HFFc6 (cell line): ENCODE results near the gene SIDT1. TPM values are rescaled to one million over a fixed set of nuclear protein-coding genes. Genes with fewer than 3 reads are reported as not detected.
A peak's percentile ranks its signal among the peaks of the same experiment; 100 is the strongest.

Experiments used
- DNase-seq: peaks from one replicate; pipeline ENCODE4 v3.0.0-alpha.2; 2018
- H3K27ac Mint-ChIP-seq: 2 replicates; pipeline ENCODE4 v1.8.0; 2020; ENCODE audit warnings: mild to moderate bottlenecking, mixed read lengths
- H3K27me3 Mint-ChIP-seq: 2 replicates; pipeline ENCODE4 v1.8.0; 2021; ENCODE audit warnings: mild to moderate bottlenecking, moderate library complexity, mixed read lengths; ENCODE audit not compliant: insufficient read depth
- H3K36me3 Mint-ChIP-seq: 2 replicates; pipeline ENCODE4 v1.8.0; 2021; ENCODE audit warnings: low read depth, mixed read lengths
- H3K4me1 Mint-ChIP-seq: 2 replicates; pipeline ENCODE4 v1.8.0; 2020; ENCODE audit warnings: low read depth, mixed read lengths
- H3K4me3 Mint-ChIP-seq: 2 replicates; pipeline ENCODE4 v1.8.0; 2020; ENCODE audit warnings: mild to moderate bottlenecking, moderate library complexity, mixed read lengths
- H3K9me3 Mint-ChIP-seq: 2 replicates; pipeline ENCODE4 v1.8.0; 2020; ENCODE audit warnings: mild to moderate bottlenecking, mixed read lengths
- total RNA-seq, 6 experiments: library from RNA; stranded (reverse); fragmentation: NEBNext Ultra II Directional; extraction: Animal tissue kit (Norgen Biotek cat#: 25700); gene quantifications; 2 replicates in 1 of 6; 3 replicates in 5 of 6; pipeline ENCODE4 v1.2.3, GENCODE V29; 2021
- TF ChIP-seq, protein P1 (sequence below): fragments of 200-600 bp; sonication (generic); IDR thresholded peaks from 2 replicates; pipeline ENCODE4 v1.5.0; 2021; ENCODE audit warnings: antibody characterized with exemption, mild to moderate bottlenecking

Gene SIDT1
- total RNA-seq, 6 experiments from 2014 or later, result not detected

DNA sequence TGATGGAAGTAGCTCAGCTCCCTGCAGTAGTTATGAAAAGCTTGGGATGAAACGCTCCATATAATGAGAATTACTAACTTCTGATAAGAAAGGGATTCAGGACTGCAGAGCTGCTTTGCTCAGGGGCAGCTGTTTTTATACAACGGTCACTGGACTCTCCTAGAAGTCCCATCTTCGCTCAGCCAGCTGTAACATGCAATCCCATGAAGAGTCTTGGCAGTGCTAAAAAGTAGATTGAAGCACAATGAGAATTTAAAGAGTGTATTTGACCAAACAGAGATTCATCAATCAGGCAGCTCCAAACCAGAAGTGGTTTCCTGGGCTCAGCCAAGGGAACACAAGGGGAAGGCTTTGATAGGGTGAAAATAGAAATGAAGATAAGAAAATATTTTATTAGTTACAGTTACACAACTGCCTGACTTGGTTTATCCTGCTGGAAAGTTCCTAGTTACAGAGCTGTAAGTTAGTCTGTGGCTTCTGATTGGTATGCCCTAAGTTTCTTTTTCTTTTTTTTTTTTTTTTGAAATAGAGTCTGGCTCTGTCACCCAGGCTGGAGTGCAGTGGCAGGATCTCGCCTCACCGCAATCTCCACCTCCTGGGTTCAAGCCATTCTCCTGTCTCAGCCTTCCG, 24.1 kb downstream of the SIDT1 start:
- no peaks in the 10 kb centered on the region for H3K9me3 Mint-ChIP-seq
- H3K4me3 Mint-ChIP-seq, result no peak overlapping the region
- no peaks in the 10 kb centered on the region for H3K36me3 Mint-ChIP-seq
- H3K27ac Mint-ChIP-seq, result no peak overlapping the region
- peaks cover 11% of the 10 kb centered on the region for H3K4me1 Mint-ChIP-seq
- DNase-seq, result no peak
- peaks cover 17% of the 10 kb centered on the region for H3K27me3 Mint-ChIP-seq
- TF ChIP-seq, protein P1, sequence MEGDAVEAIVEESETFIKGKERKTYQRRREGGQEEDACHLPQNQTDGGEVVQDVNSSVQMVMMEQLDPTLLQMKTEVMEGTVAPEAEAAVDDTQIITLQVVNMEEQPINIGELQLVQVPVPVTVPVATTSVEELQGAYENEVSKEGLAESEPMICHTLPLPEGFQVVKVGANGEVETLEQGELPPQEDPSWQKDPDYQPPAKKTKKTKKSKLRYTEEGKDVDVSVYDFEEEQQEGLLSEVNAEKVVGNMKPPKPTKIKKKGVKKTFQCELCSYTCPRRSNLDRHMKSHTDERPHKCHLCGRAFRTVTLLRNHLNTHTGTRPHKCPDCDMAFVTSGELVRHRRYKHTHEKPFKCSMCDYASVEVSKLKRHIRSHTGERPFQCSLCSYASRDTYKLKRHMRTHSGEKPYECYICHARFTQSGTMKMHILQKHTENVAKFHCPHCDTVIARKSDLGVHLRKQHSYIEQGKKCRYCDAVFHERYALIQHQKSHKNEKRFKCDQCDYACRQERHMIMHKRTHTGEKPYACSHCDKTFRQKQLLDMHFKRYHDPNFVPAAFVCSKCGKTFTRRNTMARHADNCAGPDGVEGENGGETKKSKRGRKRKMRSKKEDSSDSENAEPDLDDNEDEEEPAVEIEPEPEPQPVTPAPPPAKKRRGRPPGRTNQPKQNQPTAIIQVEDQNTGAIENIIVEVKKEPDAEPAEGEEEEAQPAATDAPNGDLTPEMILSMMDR, result no peak

DNA sequence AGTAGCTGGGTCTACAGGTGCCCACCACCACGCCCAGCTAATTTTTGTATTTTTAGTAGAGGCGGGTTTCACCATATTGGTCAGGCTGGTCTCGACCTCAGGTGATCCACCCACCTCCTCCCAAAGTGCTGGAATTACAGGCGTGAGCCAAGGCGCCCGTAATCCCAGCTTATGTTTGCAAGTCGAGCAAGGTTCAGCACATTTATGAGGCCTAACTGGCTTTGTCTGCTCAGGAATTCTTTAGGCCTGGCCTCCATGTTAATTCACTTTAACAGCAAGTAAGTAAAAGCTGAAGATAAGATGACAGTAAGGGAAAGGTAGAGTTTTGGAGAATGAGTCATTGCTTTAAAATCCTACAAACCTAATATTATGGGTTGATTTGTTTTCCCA, 24.6 kb downstream of the SIDT1 start:
- TF ChIP-seq, protein P1, result no peak
- H3K27me3 Mint-ChIP-seq, result peaks cover 12% of the 10 kb centered on the region
- no peak overlapping the region for H3K27ac Mint-ChIP-seq
- H3K36me3 Mint-ChIP-seq, result no peaks in the 10 kb centered on the region
- no peak for DNase-seq
- H3K4me1 Mint-ChIP-seq, result peaks cover 11% of the 10 kb centered on the region
- no peaks in the 10 kb centered on the region for H3K9me3 Mint-ChIP-seq
- H3K4me3 Mint-ChIP-seq, result no peak overlapping the region

DNA sequence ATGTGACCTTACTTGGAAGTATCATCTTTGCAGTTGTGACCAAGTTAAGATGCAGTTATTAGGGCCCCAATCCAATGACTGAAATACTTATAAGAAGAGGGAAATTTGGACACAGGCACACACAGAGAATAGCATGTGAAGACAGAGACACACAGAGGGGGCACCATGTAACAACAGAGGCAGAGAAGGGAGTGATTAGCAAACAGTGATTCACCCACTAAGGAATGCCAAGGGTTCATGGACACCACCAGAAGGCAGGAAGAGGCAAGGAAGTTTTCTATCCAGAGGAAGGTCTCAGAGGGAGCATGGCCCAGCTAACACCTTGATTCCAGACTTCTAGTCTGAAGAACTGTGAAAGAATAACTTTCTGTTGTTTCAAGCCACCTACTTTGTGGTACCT, 25.0 kb downstream of the SIDT1 start:
- H3K36me3 Mint-ChIP-seq, result no peaks in the 10 kb centered on the region
- DNase-seq, result peak; percentile 51
- H3K4me3 Mint-ChIP-seq, result no peak overlapping the region
- no peaks in the 10 kb centered on the region for H3K9me3 Mint-ChIP-seq
- peaks cover 10% of the 10 kb centered on the region for H3K27me3 Mint-ChIP-seq
- no peak overlapping the region for H3K27ac Mint-ChIP-seq
- H3K4me1 Mint-ChIP-seq, result peaks cover 11% of the 10 kb centered on the region
- TF ChIP-seq, protein P1, result peak; percentile 36

DNA sequence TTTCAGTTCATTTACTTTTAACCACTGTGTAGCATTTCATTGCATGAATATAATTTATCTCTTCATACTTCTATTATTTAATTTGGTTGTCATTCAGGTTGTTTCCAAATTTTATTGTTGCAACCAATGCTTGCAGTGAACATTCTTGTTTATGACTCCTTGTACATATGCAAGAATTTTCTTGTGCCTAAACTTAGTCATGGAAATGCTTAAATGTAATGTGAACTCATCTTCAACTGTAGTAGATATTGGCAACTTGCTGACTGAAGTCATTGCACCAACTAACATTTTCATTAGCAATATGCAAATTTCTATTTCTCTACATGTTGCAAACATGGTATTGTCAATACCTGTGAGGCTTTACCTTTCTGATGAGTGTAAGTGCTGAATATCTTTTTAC, 26.7 kb downstream of the SIDT1 start:
- Mint-ChIP-seq H3K27me3 (peaks cover 17% of the 10 kb centered on the region), H3K27ac (no peak overlapping the region), H3K36me3 (no peaks in the 10 kb centered on the region), H3K9me3 (no peaks in the 10 kb centered on the region), H3K4me3 (no peak overlapping the region), H3K4me1 (peaks cover 11% of the 10 kb centered on the region)
- TF ChIP-seq, protein P1, result no peak
- DNase-seq, result no peak

DNA sequence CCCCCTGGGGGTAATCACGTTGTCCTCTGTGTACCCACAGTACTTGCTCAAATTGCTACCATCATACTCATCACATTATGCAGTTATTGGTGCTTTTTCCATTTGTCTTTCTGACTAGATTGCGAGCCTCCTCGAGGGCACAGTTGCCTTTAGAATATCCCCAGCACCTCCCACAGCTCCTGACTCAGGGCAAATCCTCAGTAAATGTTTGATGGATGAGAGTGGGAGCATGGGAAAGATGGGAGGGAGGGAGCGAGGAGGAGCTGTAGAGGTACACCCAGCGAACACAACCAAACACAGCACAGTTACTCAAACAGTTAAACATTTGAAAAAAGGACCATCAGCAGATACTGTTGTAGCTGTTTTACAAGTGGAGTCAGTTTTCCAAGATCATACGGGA, 27.9 kb downstream of the SIDT1 start:
- no peaks in the 10 kb centered on the region for H3K9me3 Mint-ChIP-seq
- TF ChIP-seq, protein P1, result no peak
- peaks cover 26% of the 10 kb centered on the region for H3K27me3 Mint-ChIP-seq
- H3K36me3 Mint-ChIP-seq, result no peaks in the 10 kb centered on the region
- no peak overlapping the region for H3K27ac Mint-ChIP-seq
- H3K4me3 Mint-ChIP-seq, result no peak overlapping the region
- peaks cover 11% of the 10 kb centered on the region for H3K4me1 Mint-ChIP-seq
- no peak for DNase-seq
